Measurements from ENCODE around the gene ADAMTSL3. TPM values are rescaled to one million over a fixed set of nuclear protein-coding genes. Genes with fewer than 3 reads are reported as not detected.

Gene ADAMTSL3
- polyA plus RNA-seq, 1 donor from 2014 or later: 0.51 TPM

DNA sequence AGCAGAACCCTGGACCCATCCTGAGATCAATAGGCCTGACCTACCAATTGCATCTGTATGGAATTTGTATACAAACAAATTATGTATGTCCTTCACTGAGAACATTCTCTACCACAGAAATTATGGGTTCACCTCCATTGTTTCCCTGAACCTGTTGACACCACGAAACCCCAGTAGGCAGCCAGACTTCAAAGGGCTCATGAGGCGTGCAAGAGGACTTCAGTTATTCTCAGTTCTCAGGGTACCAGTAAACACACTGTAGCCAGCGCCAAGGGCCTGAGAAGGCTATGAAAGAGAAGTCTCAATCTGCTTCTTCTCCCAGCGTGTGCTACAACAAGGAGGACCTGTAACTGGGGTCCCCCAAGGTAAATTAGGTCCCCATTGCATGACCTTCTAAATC is 326.7 kb downstream of the ADAMTSL3 start:
- no peak overlapping the region for H3K4me3 ChIP-seq (ENCODE audit: low read length)
- no peaks in the 10 kb centered on the region for H4K20me1 ChIP-seq (ENCODE audit: insufficient read depth)
- H3K27ac ChIP-seq (ENCODE audit: low read length): no peak overlapping the region
- H3K27me3 ChIP-seq (ENCODE audit: insufficient read depth, low read depth, low read length): no peaks in the 10 kb centered on the region
- H2AFZ ChIP-seq (ENCODE audit: low read depth, low read length): no peak overlapping the region
- H3K79me2 ChIP-seq (replicated peaks; ENCODE audit: insufficient read depth, low read length): no peaks in the 10 kb centered on the region
- H3F3A ChIP-seq (ENCODE audit: insufficient read depth, low read length, poor library complexity, severe bottlenecking): no peaks in the 10 kb centered on the region
- no peaks in the 10 kb centered on the region for H3K9me3 ChIP-seq (ENCODE audit: low read length)
- TF ChIP-seq SMC3 (conservative IDR thresholded peaks at IDR 0.05; ENCODE audit: poor library complexity) (no peak), POLR2AphosphoS5 (IDR thresholded peaks at IDR 0.05) (no peak), MXI1 (conservative IDR thresholded peaks at IDR 0.05; ENCODE audit: poor library complexity, severe bottlenecking) (no peak), EZH2 (IDR thresholded peaks at IDR 0.05; ENCODE audit: borderline replicate concordance, insufficient read depth, low read length, poor library complexity, severe bottlenecking) (no peak), RAD21 (conservative IDR thresholded peaks at IDR 0.05) (no peak), TAF1 (IDR thresholded peaks at IDR 0.05; ENCODE audit: low read depth) (no peak), EP300 (conservative IDR thresholded peaks at IDR 0.05; ENCODE audit: poor library complexity, severe bottlenecking) (no peak)
- TF ChIP-seq, protein P1, sequence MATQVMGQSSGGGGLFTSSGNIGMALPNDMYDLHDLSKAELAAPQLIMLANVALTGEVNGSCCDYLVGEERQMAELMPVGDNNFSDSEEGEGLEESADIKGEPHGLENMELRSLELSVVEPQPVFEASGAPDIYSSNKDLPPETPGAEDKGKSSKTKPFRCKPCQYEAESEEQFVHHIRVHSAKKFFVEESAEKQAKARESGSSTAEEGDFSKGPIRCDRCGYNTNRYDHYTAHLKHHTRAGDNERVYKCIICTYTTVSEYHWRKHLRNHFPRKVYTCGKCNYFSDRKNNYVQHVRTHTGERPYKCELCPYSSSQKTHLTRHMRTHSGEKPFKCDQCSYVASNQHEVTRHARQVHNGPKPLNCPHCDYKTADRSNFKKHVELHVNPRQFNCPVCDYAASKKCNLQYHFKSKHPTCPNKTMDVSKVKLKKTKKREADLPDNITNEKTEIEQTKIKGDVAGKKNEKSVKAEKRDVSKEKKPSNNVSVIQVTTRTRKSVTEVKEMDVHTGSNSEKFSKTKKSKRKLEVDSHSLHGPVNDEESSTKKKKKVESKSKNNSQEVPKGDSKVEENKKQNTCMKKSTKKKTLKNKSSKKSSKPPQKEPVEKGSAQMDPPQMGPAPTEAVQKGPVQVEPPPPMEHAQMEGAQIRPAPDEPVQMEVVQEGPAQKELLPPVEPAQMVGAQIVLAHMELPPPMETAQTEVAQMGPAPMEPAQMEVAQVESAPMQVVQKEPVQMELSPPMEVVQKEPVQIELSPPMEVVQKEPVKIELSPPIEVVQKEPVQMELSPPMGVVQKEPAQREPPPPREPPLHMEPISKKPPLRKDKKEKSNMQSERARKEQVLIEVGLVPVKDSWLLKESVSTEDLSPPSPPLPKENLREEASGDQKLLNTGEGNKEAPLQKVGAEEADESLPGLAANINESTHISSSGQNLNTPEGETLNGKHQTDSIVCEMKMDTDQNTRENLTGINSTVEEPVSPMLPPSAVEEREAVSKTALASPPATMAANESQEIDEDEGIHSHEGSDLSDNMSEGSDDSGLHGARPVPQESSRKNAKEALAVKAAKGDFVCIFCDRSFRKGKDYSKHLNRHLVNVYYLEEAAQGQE (IDR thresholded peaks at IDR 0.05; ENCODE audit: borderline replicate concordance): no peak
- TF ChIP-seq, protein P2, sequence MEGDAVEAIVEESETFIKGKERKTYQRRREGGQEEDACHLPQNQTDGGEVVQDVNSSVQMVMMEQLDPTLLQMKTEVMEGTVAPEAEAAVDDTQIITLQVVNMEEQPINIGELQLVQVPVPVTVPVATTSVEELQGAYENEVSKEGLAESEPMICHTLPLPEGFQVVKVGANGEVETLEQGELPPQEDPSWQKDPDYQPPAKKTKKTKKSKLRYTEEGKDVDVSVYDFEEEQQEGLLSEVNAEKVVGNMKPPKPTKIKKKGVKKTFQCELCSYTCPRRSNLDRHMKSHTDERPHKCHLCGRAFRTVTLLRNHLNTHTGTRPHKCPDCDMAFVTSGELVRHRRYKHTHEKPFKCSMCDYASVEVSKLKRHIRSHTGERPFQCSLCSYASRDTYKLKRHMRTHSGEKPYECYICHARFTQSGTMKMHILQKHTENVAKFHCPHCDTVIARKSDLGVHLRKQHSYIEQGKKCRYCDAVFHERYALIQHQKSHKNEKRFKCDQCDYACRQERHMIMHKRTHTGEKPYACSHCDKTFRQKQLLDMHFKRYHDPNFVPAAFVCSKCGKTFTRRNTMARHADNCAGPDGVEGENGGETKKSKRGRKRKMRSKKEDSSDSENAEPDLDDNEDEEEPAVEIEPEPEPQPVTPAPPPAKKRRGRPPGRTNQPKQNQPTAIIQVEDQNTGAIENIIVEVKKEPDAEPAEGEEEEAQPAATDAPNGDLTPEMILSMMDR (IDR thresholded peaks at IDR 0.05; ENCODE audit: poor library complexity, severe bottlenecking): no peak
- no peaks in the 10 kb centered on the region for H3K36me3 ChIP-seq (ENCODE audit: insufficient read depth, low read length)
- no peak overlapping the region for H3K9ac ChIP-seq (ENCODE audit: low read length)
- H3K4me2 ChIP-seq (ENCODE audit: low read length): no peak overlapping the region
- H3K9me2 ChIP-seq (ENCODE audit: insufficient read depth, low read length): no peaks in the 10 kb centered on the region

DNA sequence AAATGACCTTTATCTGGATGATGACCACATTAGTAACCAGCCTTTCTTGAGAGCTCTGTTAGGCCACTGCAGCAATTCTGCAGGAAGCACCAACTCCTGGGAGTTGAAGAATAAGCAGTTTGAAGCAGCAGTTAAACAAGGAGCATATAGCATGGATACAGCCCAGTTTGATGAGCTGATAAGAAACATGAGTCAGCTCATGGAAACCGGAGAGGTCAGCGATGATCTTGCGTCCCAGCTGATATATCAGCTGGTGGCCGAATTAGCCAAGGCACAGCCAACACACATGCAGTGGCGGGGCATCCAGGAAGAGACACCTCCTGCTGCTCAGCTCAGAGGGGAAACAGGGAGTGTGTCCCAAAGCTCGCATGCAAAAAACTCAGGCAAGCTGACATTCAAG is 328.8 kb downstream of the ADAMTSL3 start:
- H3K27ac ChIP-seq (ENCODE audit: low read length): no peak overlapping the region
- H3K9me2 ChIP-seq (ENCODE audit: insufficient read depth, low read length): no peaks in the 10 kb centered on the region
- no peaks in the 10 kb centered on the region for H4K20me1 ChIP-seq (ENCODE audit: insufficient read depth)
- H3K4me2 ChIP-seq (ENCODE audit: low read length): no peak overlapping the region
- H2AFZ ChIP-seq (ENCODE audit: low read depth, low read length): no peak overlapping the region
- H3F3A ChIP-seq (ENCODE audit: insufficient read depth, low read length, poor library complexity, severe bottlenecking): no peaks in the 10 kb centered on the region
- no peak overlapping the region for H3K4me3 ChIP-seq (ENCODE audit: low read length)
- TF ChIP-seq, protein P2 (IDR thresholded peaks at IDR 0.05; ENCODE audit: poor library complexity, severe bottlenecking): no peak
- no peak for TF ChIP-seq RAD21 (conservative IDR thresholded peaks at IDR 0.05)
- H3K9ac ChIP-seq (ENCODE audit: low read length): no peak overlapping the region
- H3K27me3 ChIP-seq (ENCODE audit: insufficient read depth, low read depth, low read length): no peaks in the 10 kb centered on the region
- H3K36me3 ChIP-seq (ENCODE audit: insufficient read depth, low read length): no peaks in the 10 kb centered on the region
- no peaks in the 10 kb centered on the region for H3K9me3 ChIP-seq (ENCODE audit: low read length)
- no peaks in the 10 kb centered on the region for H3K79me2 ChIP-seq (replicated peaks; ENCODE audit: insufficient read depth, low read length)

All from neural cell (in vitro differentiated cells).